Cardiac fibroblast (primary cell): ENCODE data around the gene TPD52L1.
"Not testable (repeated sequence)": the region's sequence is repeated elsewhere in the genome, so short reads cannot be mapped to it uniquely, and the experiment has no call there.

Experiments
- DNase-seq, 2 donors: peaks; one replicate each; pipeline versions ENCODE4 v3.0.0 to v3.0.0-alpha.2; 2010; ENCODE audit warnings: low read depth in 2 of 2
- H3K4me3 ChIP-seq, 2 donors: replicated peaks in 1 of 2; 1 replicate in 1 of 2; 2 replicates in 1 of 2; pipeline ENCODE4 v1.5.1; 2011; ENCODE audit warnings: low read depth in 2 of 2, low read length in 2 of 2, mild to moderate bottlenecking in 2 of 2, moderate library complexity in 1 of 2
- CTCF ChIP-seq: IDR thresholded peaks from one replicate; pipeline ENCODE4 v1.5.1; 2011; ENCODE audit warnings: low read depth, mild to moderate bottlenecking, low read length, inconsistent platforms

TPD52L1 gene

DNA sequence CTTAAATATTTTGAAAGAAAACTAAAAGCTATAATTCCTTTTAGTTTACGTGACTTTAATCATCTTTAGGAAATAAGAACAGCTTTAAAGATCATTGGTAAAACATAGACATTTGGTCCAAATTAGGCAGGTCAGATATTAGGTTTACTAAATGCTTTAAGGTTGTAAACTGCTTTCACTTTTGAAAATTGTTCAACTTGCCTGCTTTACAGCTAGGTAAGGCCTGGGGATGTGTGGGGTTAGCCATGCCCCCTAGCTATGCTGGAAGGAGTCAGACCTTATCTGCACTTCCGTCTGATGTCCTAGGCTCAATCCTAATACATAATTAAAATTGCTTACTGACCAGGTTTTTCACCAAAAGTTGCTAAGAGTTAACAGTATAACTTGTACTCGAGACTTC is 30.5 kb upstream of the TPD52L1 start:
- H3K4me3 ChIP-seq: no peak overlapping the region
- DNase-seq: no peak
- no peak for TF ChIP-seq CTCF

DNA sequence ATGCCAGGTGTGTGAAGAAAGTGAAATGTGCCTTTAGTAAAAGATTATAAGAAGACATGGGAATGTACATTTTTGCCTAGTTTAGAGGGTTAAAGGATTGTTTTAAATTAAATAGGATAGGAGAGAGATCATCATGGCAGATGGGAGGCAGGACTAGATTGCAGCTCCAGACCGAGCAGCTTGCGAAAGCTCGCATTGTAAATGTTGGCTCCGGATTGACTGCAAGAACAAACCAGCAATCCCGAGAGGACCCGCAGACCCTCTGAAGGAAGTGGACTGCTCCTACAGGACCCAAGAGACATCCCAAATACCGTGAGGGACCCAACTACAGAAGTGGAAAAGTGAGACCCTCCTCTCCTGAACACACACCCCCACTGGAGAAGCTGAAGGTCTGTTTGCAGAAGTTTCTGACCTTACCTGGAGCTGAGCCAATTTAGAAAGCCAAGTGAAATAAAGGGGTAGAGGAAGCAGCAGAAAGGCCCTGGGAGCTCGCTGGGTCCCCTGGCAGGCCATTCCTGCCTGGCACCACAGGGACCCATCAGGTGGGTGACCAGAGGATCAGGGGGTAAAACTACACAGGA is 30.0 kb upstream of the TPD52L1 start:
- H3K4me3 ChIP-seq: no peak overlapping the region
- no peak for DNase-seq
- TF ChIP-seq CTCF: no peak

GRCh38 chr6:125124049-125124669 is 29.4 kb upstream of the TPD52L1 start:
- no peak for TF ChIP-seq CTCF
- no peak overlapping the region for H3K4me3 ChIP-seq
- DNase-seq: peak in 1 of 2 donors; percentile 28

- DNase-seq, H3K4me3 ChIP-seq: not testable (repeated sequence)
Measured at GRCh38 chr6:125125856-125126255, 27.7 kb upstream of the TPD52L1 start.

DNA sequence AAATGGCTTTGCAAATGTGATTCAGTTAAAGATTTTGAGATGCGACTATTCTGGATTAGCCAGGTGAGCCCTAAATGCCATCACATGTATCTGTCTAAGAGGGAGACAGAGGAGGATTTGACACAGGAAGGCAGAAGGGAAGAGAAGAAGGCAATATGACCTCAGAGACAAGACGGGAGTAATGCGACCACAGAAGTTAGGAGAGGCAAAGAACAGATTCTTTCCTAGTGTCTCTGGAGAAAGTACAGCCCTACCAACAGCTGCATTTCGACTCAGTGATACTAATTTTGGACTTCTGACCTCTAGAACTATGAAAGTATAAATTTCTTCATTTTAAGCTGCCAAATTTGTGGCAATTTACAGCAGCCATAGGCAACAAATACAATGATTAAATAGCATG is 24.2 kb upstream of the TPD52L1 start:
- DNase-seq: no peak
- no peak overlapping the region for H3K4me3 ChIP-seq
- TF ChIP-seq CTCF: no peak

GRCh38 chr6:125132058-125132457 is 21.5 kb upstream of the TPD52L1 start:
- no peak for TF ChIP-seq CTCF
- no peak overlapping the region for H3K4me3 ChIP-seq
- DNase-seq: peak in 1 of 2 donors; percentile 11

DNA sequence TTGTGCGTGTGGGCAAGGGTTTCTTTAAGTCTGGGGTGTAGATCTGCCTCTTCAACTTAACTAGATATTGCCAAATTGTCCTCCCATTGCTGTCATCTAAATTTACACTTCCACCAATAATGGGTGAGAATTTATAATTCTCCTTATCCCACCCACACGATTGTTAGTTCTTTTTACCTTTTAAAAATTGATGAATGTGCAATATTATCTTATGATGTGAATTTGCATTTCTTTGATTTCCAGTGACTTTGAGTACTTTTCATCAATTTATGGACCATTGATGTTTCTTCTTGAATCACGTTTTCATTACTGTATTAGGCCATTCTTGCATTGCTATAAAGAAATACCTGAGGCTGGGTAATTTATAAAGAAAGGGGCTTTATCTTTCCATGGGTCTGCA is 17.2 kb upstream of the TPD52L1 start:
- DNase-seq: no peak
- no peak overlapping the region for H3K4me3 ChIP-seq

More for the DNA sequence above, 17.2 kb upstream of the TPD52L1 start:
- TF ChIP-seq CTCF: no peak
